NT2/D1 (cell line): ENCODE data around the gene ACTR2.

Experiments used
- SUZ12 ChIP-seq: IDR thresholded peaks from 2 replicates; pipeline ENCODE4 v1.6.1; 2011; ENCODE audit not compliant: insufficient read length, insufficient read depth; ENCODE audit errors: extremely low read depth
- YY1 ChIP-seq: IDR thresholded peaks from 2 replicates; pipeline ENCODE4 v1.6.1; 2011; ENCODE audit not compliant: insufficient read length, insufficient read depth
- ZNF274 ChIP-seq: IDR thresholded peaks from 2 replicates; pipeline ENCODE4 v1.6.1; 2011; ENCODE audit warnings: mild to moderate bottlenecking, low read depth, low read length

DNA sequence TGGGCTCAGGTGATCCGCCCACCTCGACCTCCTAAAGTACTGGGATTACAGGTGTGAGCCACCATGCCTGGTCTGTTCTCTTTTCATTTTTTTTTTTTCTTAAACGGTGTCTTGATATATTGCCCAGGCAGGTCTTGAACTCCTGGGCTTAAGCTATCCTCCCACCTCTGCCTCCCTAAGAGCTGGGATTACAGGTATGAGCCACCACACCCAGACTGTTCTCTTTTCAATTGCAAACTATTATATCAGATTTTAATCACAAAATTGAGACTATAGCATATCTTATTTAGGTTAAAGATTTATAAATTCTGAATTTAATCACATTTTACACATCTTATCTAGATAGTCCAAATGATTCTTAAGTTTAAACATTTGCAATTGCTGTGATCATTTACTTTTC is 15.5 kb upstream of the ACTR2 start:
- no peak for TF ChIP-seq ZNF274
- TF ChIP-seq YY1 = no peak
- no peak for TF ChIP-seq SUZ12
